ENCODE data around the gene IQGAP1. TPM values are rescaled to one million over a fixed set of nuclear protein-coding genes. Genes with fewer than 3 reads are reported as not detected.
A peak's percentile ranks its signal among the peaks of the same experiment; 100 is the strongest.

Gene IQGAP1
- total and polyA plus RNA-seq, 2 donors (not counting 1 experiment from before 2014, with no cell fraction given) = 222 to 270 TPM

GRCh38 chr15:90349072-90349471 is 39.0 kb upstream of the IQGAP1 start:
- TF ChIP-seq CTCF (conservative IDR thresholded peaks at IDR 0.05 in 1 of 2, IDR thresholded peaks at IDR 0.05 in 1 of 2; ENCODE audit: low read depth in 1 of 2, low read length in 2 of 2) (no peak), EZH2 (IDR thresholded peaks at IDR 0.05; ENCODE audit: low read length, missing control alignments) (no peak)
- Histone ChIP-seq H3K4me2 (ENCODE audit: extremely low read depth, insufficient read depth, low read length) (no peak overlapping the region), H3K79me2 (ENCODE audit: control insufficient read depth, insufficient read depth, low read length) (no peaks in the 10 kb centered on the region), H3K36me3 (ENCODE audit: control insufficient read depth, insufficient read depth, low read length) (no peaks in the 10 kb centered on the region), H2AFZ (ENCODE audit: low read length) (no peak overlapping the region), H3K9ac (ENCODE audit: insufficient read depth, low read length) (no peak overlapping the region), H3K9me3 (ENCODE audit: control insufficient read depth, insufficient read depth, low read depth, low read length) (no peaks in the 10 kb centered on the region), H3K27ac (ENCODE audit: insufficient read depth, low read length) (no peak overlapping the region), H4K20me1 (ENCODE audit: control insufficient read depth, extremely low read depth, insufficient read depth, low read length) (no peaks in the 10 kb centered on the region), H3K27me3 (ENCODE audit: control insufficient read depth, insufficient read depth, low read length) (no peaks in the 10 kb centered on the region), H3K4me3 (replicated peaks in 1 of 4; ENCODE audit: control extremely low read depth in 1 of 4, insufficient read depth in 1 of 4, low read depth in 3 of 4, low read length in 4 of 4) (no peak overlapping the region), H3K4me1 (ENCODE audit: control insufficient read depth, extremely low read depth, insufficient read depth, low read length) (no peaks in the 10 kb centered on the region)
- no peak for DNase-seq (ENCODE audit: low read depth in 2 of 2)

DNA sequence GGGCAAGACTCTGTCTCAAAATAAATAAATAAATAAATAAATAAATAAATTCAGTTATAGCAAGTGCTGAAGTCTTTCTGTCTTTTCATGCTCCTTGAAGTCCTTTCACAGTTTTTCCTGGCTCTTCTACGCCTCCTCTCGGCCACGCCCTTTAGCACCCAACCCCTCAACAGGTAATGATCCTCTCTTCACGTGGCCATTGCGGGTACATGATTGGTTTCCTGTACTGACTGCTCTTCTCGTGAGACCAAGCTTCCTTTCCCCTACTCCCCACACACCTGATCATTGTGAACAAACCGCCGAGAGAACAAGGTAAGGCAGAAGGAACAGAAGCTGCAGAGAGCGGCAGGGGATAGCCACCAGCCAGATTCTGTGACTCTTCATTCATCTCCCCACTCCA is 38.2 kb upstream of the IQGAP1 start:
- no peaks in the 10 kb centered on the region for H3K4me1 ChIP-seq (ENCODE audit: control insufficient read depth, extremely low read depth, insufficient read depth, low read length)
- no peak overlapping the region for H3K27ac ChIP-seq (ENCODE audit: insufficient read depth, low read length)
- no peak for DNase-seq (ENCODE audit: low read depth in 2 of 2)
- H3K4me2 ChIP-seq (ENCODE audit: extremely low read depth, insufficient read depth, low read length) = no peak overlapping the region
- H3K9ac ChIP-seq (ENCODE audit: insufficient read depth, low read length) = no peak overlapping the region
- no peaks in the 10 kb centered on the region for H3K9me3 ChIP-seq (ENCODE audit: control insufficient read depth, insufficient read depth, low read depth, low read length)
- H4K20me1 ChIP-seq (ENCODE audit: control insufficient read depth, extremely low read depth, insufficient read depth, low read length) = no peaks in the 10 kb centered on the region
- H3K79me2 ChIP-seq (ENCODE audit: control insufficient read depth, insufficient read depth, low read length) = no peaks in the 10 kb centered on the region
- TF ChIP-seq EZH2 (IDR thresholded peaks at IDR 0.05; ENCODE audit: low read length, missing control alignments) = no peak
- TF ChIP-seq CTCF (conservative IDR thresholded peaks at IDR 0.05 in 1 of 2, IDR thresholded peaks at IDR 0.05 in 1 of 2; ENCODE audit: low read depth in 1 of 2, low read length in 2 of 2) = no peak
- no peak overlapping the region for H3K4me3 ChIP-seq (replicated peaks in 1 of 4; ENCODE audit: control extremely low read depth in 1 of 4, insufficient read depth in 1 of 4, low read depth in 3 of 4, low read length in 4 of 4)
- H2AFZ ChIP-seq (ENCODE audit: low read length) = no peak overlapping the region
- no peaks in the 10 kb centered on the region for H3K36me3 ChIP-seq (ENCODE audit: control insufficient read depth, insufficient read depth, low read length)
- H3K27me3 ChIP-seq (ENCODE audit: control insufficient read depth, insufficient read depth, low read length) = no peaks in the 10 kb centered on the region

DNA sequence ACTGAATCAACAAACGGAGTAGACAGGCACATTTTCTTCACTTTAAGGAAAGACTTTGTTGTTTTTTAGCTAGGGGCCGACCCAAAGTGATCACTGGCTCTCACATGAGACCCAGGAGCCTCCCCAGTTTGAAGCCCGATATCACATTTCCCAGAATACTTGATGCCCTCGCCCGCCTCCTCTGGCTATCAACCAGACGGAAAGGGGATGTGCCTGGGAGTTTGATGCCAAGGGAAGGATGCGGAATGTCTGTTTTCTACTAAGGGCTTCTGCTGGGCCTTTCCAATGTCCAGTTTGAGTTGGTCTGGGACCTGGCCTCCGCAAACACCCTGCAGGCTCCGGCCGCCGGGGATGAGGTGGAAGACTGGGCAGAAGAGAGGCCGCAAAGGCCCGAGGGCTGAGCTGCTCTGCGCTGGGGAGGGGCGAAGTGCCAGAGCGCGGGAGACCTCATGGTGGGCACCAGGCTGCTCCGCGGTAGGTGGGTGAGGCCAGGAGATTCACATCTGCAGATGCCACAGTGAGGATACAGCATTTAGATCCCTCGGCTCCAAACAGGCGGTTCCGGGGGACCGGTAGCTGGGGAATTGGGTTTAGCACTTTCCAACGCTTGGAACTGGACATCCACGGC is 36.4 kb upstream of the IQGAP1 start:
- Histone ChIP-seq H3K27me3 (ENCODE audit: control insufficient read depth, insufficient read depth, low read length) (no peaks in the 10 kb centered on the region), H3K4me3 (replicated peaks in 1 of 4; ENCODE audit: control extremely low read depth in 1 of 4, insufficient read depth in 1 of 4, low read depth in 3 of 4, low read length in 4 of 4) (peak overlapping the region; percentile 67 to 85 (median 78)), H3K36me3 (ENCODE audit: control insufficient read depth, insufficient read depth, low read length) (no peaks in the 10 kb centered on the region), H3K4me2 (ENCODE audit: extremely low read depth, insufficient read depth, low read length) (peak overlapping the region; percentile 84), H3K9me3 (ENCODE audit: control insufficient read depth, insufficient read depth, low read depth, low read length) (no peaks in the 10 kb centered on the region), H4K20me1 (ENCODE audit: control insufficient read depth, extremely low read depth, insufficient read depth, low read length) (no peaks in the 10 kb centered on the region), H2AFZ (ENCODE audit: low read length) (peak overlapping the region; percentile 96), H3K4me1 (ENCODE audit: control insufficient read depth, extremely low read depth, insufficient read depth, low read length) (no peaks in the 10 kb centered on the region), H3K79me2 (ENCODE audit: control insufficient read depth, insufficient read depth, low read length) (no peaks in the 10 kb centered on the region), H3K9ac (ENCODE audit: insufficient read depth, low read length) (no peak overlapping the region), H3K27ac (ENCODE audit: insufficient read depth, low read length) (no peak overlapping the region)
- no peak for TF ChIP-seq CTCF (conservative IDR thresholded peaks at IDR 0.05 in 1 of 2, IDR thresholded peaks at IDR 0.05 in 1 of 2; ENCODE audit: low read depth in 1 of 2, low read length in 2 of 2)
- no peak for TF ChIP-seq EZH2 (IDR thresholded peaks at IDR 0.05; ENCODE audit: low read length, missing control alignments)
- no peak for DNase-seq (ENCODE audit: low read depth in 2 of 2)
